Mesenchymal stem cell (in vitro differentiated cells and primary cell): Measurements from ENCODE around the gene ARHGAP31.

ENCODE experiments used
- DNase-seq: peaks from one replicate; pipeline ENCODE4 v3.0.0-alpha.2; 2013
- H2AFZ ChIP-seq: one replicate; pipeline ENCODE4 v1.6.1; 2013; ENCODE audit warnings: low read depth, mild to moderate bottlenecking, control low read depth, inconsistent platforms, low read length, moderate library complexity
- H2AK5ac ChIP-seq: 2 replicates; pipeline ENCODE4 v1.6.1; 2013; ENCODE audit warnings: low read length, moderate library complexity, mild to moderate bottlenecking, inconsistent platforms; ENCODE audit not compliant: severe bottlenecking
- H2BK120ac ChIP-seq: one replicate; pipeline ENCODE4 v1.6.1; 2013; ENCODE audit warnings: low read depth, mild to moderate bottlenecking, inconsistent platforms, low read length, moderate library complexity
- H2BK12ac ChIP-seq, 2 experiments: one replicate each; pipeline ENCODE4 v1.6.1; 2013; ENCODE audit warnings: inconsistent platforms in 2 of 2, low read length in 2 of 2, mild to moderate bottlenecking in 2 of 2, moderate library complexity in 2 of 2, control low read depth in 1 of 2
- H2BK15ac ChIP-seq: one replicate; pipeline ENCODE4 v1.6.1; 2013; ENCODE audit warnings: mild to moderate bottlenecking, low read depth, inconsistent platforms; ENCODE audit not compliant: poor library complexity, severe bottlenecking
- H2BK5ac ChIP-seq: 2 replicates; pipeline ENCODE4 v1.6.1; 2013; ENCODE audit warnings: low read depth, mild to moderate bottlenecking, low read length, control low read depth, inconsistent platforms; ENCODE audit not compliant: poor library complexity, severe bottlenecking
- H3K14ac ChIP-seq, 2 experiments: one replicate each; pipeline ENCODE4 v1.6.1; 2013; ENCODE audit warnings: inconsistent platforms in 2 of 2, low read length in 2 of 2, control low read depth in 1 of 2, mild to moderate bottlenecking in 1 of 2, moderate library complexity in 1 of 2
- H3K18ac ChIP-seq, 2 experiments: one replicate each; pipeline ENCODE4 v1.6.1; 2013; ENCODE audit warnings: inconsistent platforms in 2 of 2, low read length in 2 of 2, control low read depth in 1 of 2, low read depth in 1 of 2, mild to moderate bottlenecking in 1 of 2
- H3K23ac ChIP-seq, 2 experiments: one replicate each; pipeline ENCODE4 v1.6.1; 2013; ENCODE audit warnings: inconsistent platforms in 2 of 2, low read length in 2 of 2, mild to moderate bottlenecking in 2 of 2, moderate library complexity in 2 of 2, control low read depth in 1 of 2
- H3K27ac ChIP-seq: 2 replicates; pipeline ENCODE4 v1.5.1; 2013; ENCODE audit warnings: mild to moderate bottlenecking, moderate library complexity, low read length, control low read depth, inconsistent platforms; ENCODE audit not compliant: poor library complexity, severe bottlenecking
- H3K27me3 ChIP-seq, 2 experiments: 2 replicates each; pipeline versions ENCODE4 v1.6.1 to v1.7.0; 2013; ENCODE audit warnings: low read length in 2 of 2, mild to moderate bottlenecking in 2 of 2, moderate library complexity in 2 of 2, control low read depth in 1 of 2, inconsistent platforms in 1 of 2; ENCODE audit not compliant: control insufficient read depth in 1 of 2, insufficient read depth in 1 of 2
- H3K36me3 ChIP-seq, 2 experiments: 2 replicates each; pipeline versions ENCODE4 v1.6.1 to v1.7.0; 2013; ENCODE audit warnings: low read length in 2 of 2, control low read depth in 1 of 2, inconsistent platforms in 1 of 2, low read depth in 1 of 2, mild to moderate bottlenecking in 1 of 2; ENCODE audit not compliant: insufficient read depth in 2 of 2, control insufficient read depth in 1 of 2
- H3K4ac ChIP-seq, 2 experiments: one replicate each; pipeline ENCODE4 v1.6.1; 2013; ENCODE audit warnings: inconsistent platforms in 2 of 2, low read length in 2 of 2, mild to moderate bottlenecking in 2 of 2, moderate library complexity in 2 of 2, control low read depth in 1 of 2, low read depth in 1 of 2
- H3K4me1 ChIP-seq: 2 replicates; pipeline ENCODE4 v1.6.1; 2013; ENCODE audit warnings: low read depth, low read length, control low read depth; ENCODE audit not compliant: control insufficient read depth, insufficient read depth
- H3K4me2 ChIP-seq: 2 replicates; pipeline ENCODE4 v1.6.1; 2013; ENCODE audit warnings: low read length, mild to moderate bottlenecking, inconsistent platforms; ENCODE audit not compliant: poor library complexity, severe bottlenecking
- H3K4me3 ChIP-seq, 2 experiments: 2 replicates each; pipeline versions ENCODE4 v1.5.1 to v1.7.0; 2013; ENCODE audit warnings: low read length in 2 of 2, mild to moderate bottlenecking in 2 of 2, control low read depth in 1 of 2, low read depth in 1 of 2; ENCODE audit not compliant: insufficient read depth in 1 of 2
- H3K79me1 ChIP-seq: replicated peaks from 2 replicates; pipeline ENCODE4 v1.6.1; 2013; ENCODE audit warnings: mild to moderate bottlenecking, control low read depth, low read length, inconsistent platforms; ENCODE audit not compliant: poor library complexity, severe bottlenecking
- H3K9ac ChIP-seq: 2 replicates; pipeline ENCODE4 v1.7.0; 2013; ENCODE audit warnings: mild to moderate bottlenecking, low read length, moderate library complexity
- H3K9me3 ChIP-seq: 2 replicates; pipeline ENCODE4 v1.7.0; 2013; ENCODE audit warnings: mild to moderate bottlenecking, low read length; ENCODE audit not compliant: control insufficient read depth
- H4K8ac ChIP-seq: one replicate; pipeline ENCODE4 v1.6.1; 2013; ENCODE audit warnings: inconsistent platforms, mild to moderate bottlenecking, low read length, moderate library complexity
- H4K91ac ChIP-seq: one replicate; pipeline ENCODE4 v1.6.1; 2013; ENCODE audit warnings: mild to moderate bottlenecking, low read length, inconsistent platforms
- WGBS: methylation state at CpG from one replicate; pipeline ENCODE4 v1.1.7; 2013; ENCODE audit warnings: mixed read lengths; 5-methylcytosine and 5-hydroxymethylcytosine counted together

Gene ARHGAP31

GRCh38 chr3:119420196-119420595 is 126.0 kb downstream of the ARHGAP31 start:
- H3K36me3 ChIP-seq, result peaks cover 2 to 10% of the 10 kb centered on the region in 2 experiments
- no peak overlapping the region for H3K23ac ChIP-seq
- H3K9ac ChIP-seq, result no peak overlapping the region
- no peak overlapping the region for H3K27ac ChIP-seq
- no peak overlapping the region for H2AK5ac ChIP-seq
- H3K9me3 ChIP-seq, result no peaks in the 10 kb centered on the region
- no peak overlapping the region for H4K8ac ChIP-seq
- no peak overlapping the region for H4K91ac ChIP-seq
- no peak overlapping the region for H2BK5ac ChIP-seq
- no peaks in the 10 kb centered on the region for H3K4me1 ChIP-seq
- H2AFZ ChIP-seq, result no peak overlapping the region
- H3K27me3 ChIP-seq, result no peaks in the 10 kb centered on the region
- no peak overlapping the region for H3K4me2 ChIP-seq
- H2BK120ac ChIP-seq, result no peak overlapping the region
- DNase-seq, result no peak
- no peaks in the 10 kb centered on the region for H3K79me1 ChIP-seq
- no peak overlapping the region for H3K14ac ChIP-seq
- H3K18ac ChIP-seq, result no peak overlapping the region
- no peak overlapping the region for H2BK12ac ChIP-seq
- H3K4ac ChIP-seq, result no peak overlapping the region
- 27% methylated on average over 1 of the region's 2 CpGs for WGBS
- H2BK15ac ChIP-seq, result no peak overlapping the region
- no peak overlapping the region for H3K4me3 ChIP-seq

GRCh38 chr3:119427669-119428068 is 133.5 kb downstream of the ARHGAP31 start:
- H3K18ac ChIP-seq, result no peak overlapping the region
- H3K27ac ChIP-seq, result no peak overlapping the region
- H3K9ac ChIP-seq, result no peak overlapping the region
- no peaks in the 10 kb centered on the region for H3K4me1 ChIP-seq
- peak overlapping the region in 1 of 2 experiments; percentile 17 for H3K4me3 ChIP-seq
- H3K4ac ChIP-seq, result no peak overlapping the region
- H3K9me3 ChIP-seq, result peaks cover 65% of the 10 kb centered on the region
- no peak overlapping the region for H2AK5ac ChIP-seq
- no peak overlapping the region for H4K91ac ChIP-seq
- H2BK15ac ChIP-seq, result no peak overlapping the region
- no peak overlapping the region for H2BK120ac ChIP-seq
- no peak for DNase-seq
- no peak overlapping the region for H4K8ac ChIP-seq
- no peak overlapping the region for H3K23ac ChIP-seq
- peaks cover 6% of the 10 kb centered on the region for H3K79me1 ChIP-seq
- H3K4me2 ChIP-seq, result no peak overlapping the region
- no CpG with 5 or more reads among the region's 1 CpG for WGBS
- no peak overlapping the region for H2BK12ac ChIP-seq
- no peak overlapping the region for H3K14ac ChIP-seq
- H3K27me3 ChIP-seq, result no peaks in the 10 kb centered on the region
- peaks cover 6 to 54% of the 10 kb centered on the region in 2 experiments for H3K36me3 ChIP-seq
- H2AFZ ChIP-seq, result no peak overlapping the region
- no peak overlapping the region for H2BK5ac ChIP-seq

GRCh38 chr3:119428538-119428937 is 134.4 kb downstream of the ARHGAP31 start:
- Histone ChIP-seq H3K9ac (no peak overlapping the region), H3K4me3 (peak overlapping the region in 1 of 2 experiments; percentile 28), H4K91ac (no peak overlapping the region), H2BK15ac (no peak overlapping the region), H3K4ac (no peak overlapping the region), H3K4me2 (no peak overlapping the region), H3K9me3 (peaks cover 65% of the 10 kb centered on the region), H2BK12ac (no peak overlapping the region), H3K36me3 (peaks cover 7 to 62% of the 10 kb centered on the region in 2 experiments), H3K27ac (no peak overlapping the region), H3K18ac (no peak overlapping the region), H3K23ac (no peak overlapping the region), H2BK120ac (no peak overlapping the region), H4K8ac (no peak overlapping the region), H3K4me1 (no peaks in the 10 kb centered on the region), H3K27me3 (no peaks in the 10 kb centered on the region), H2AK5ac (no peak overlapping the region), H3K14ac (no peak overlapping the region), H2AFZ (no peak overlapping the region), H2BK5ac (no peak overlapping the region), H3K79me1 (peaks cover 8% of the 10 kb centered on the region)
- no peak for DNase-seq
- WGBS, result 100% methylated on average over 1 of the region's 1 CpG

- Histone ChIP-seq H3K27me3 (no peaks in the 10 kb centered on the region), H2AK5ac (no peak overlapping the region), H3K79me1 (peaks cover 23% of the 10 kb centered on the region), H2BK12ac (no peak overlapping the region), H2BK5ac (no peak overlapping the region), H2BK15ac (no peak overlapping the region), H3K9ac (no peak overlapping the region), H3K4me3 (no peak overlapping the region), H3K27ac (no peak overlapping the region), H3K4me2 (no peak overlapping the region), H3K18ac (no peak overlapping the region), H3K4ac (no peak overlapping the region), H3K36me3 (peaks cover 22 to 100% of the 10 kb centered on the region in 2 experiments), H3K23ac (no peak overlapping the region), H4K91ac (no peak overlapping the region), H3K9me3 (peaks cover 32% of the 10 kb centered on the region), H2BK120ac (no peak overlapping the region), H3K4me1 (no peaks in the 10 kb centered on the region), H2AFZ (no peak overlapping the region), H4K8ac (no peak overlapping the region), H3K14ac (no peak overlapping the region)
- WGBS, result 100% methylated on average over 2 of the region's 3 CpGs
- DNase-seq, result no peak
These were observed 139.6 kb downstream of the ARHGAP31 start for GRCh38 chr3:119433613-119434325.
